Tibial artery (tissue), 4 donors: Measurements from ENCODE around the gene SH3RF3.

Experiments used
- DNase-seq, 2 donors: peaks; one replicate each; pipeline ENCODE4 v3.0.0-alpha.2; 2019
- H3K27ac ChIP-seq, 2 donors: fragments of 200-600 bp; sonication (generic) in 1 of 2; 1 replicate in 1 of 2; 2 replicates in 1 of 2; pipeline ENCODE4 v1.5.1; 2018 to 2019; ENCODE audit warnings: mild to moderate bottlenecking in 1 of 2
- H3K27me3 ChIP-seq, 2 donors: fragments of 200-600 bp; sonication (generic) in 1 of 2; one replicate each; pipeline versions ENCODE4 v1.5.1 to v1.6.0; 2016 to 2019
- H3K36me3 ChIP-seq, 3 donors: fragments of 200-600 bp; sonication (generic) in 2 of 3; one replicate each; pipeline ENCODE4 v1.5.1; 2016 to 2019; ENCODE audit warnings: mild to moderate bottlenecking in 2 of 3
- H3K4me1 ChIP-seq, 4 donors: fragments of 200-600 bp; sonication (generic) in 2 of 4; 1 replicate in 3 of 4; 2 replicates in 1 of 4; pipeline ENCODE4 v1.5.1; 2016 to 2019
- H3K4me3 ChIP-seq, 2 donors: fragments of 200-600 bp; sonication (generic) in 1 of 2; 1 replicate in 1 of 2; 2 replicates in 1 of 2; pipeline ENCODE4 v1.5.1; 2018 to 2019; ENCODE audit warnings: mild to moderate bottlenecking in 2 of 2
- H3K9me3 ChIP-seq, 3 donors: fragments of 200-600 bp; sonication (generic) in 1 of 3; one replicate each; pipeline ENCODE4 v1.5.1; 2016 to 2019
- CTCF ChIP-seq, 2 experiments: fragments of 200-600 bp in 1 of 2; fragments of 450-650 bp in 1 of 2; IDR thresholded peaks; one replicate each; pipeline ENCODE4 v1.5.1; 2017 to 2019; ENCODE audit warnings: antibody characterized with exemption in 2 of 2, mild to moderate bottlenecking in 1 of 2, moderate library complexity in 1 of 2
- intact Hi-C: fragments of 100-400 bp; cut with DNase I; formaldehyde crosslinking; loops from one replicate; pipeline ENCODE4 v1.15.0; 2023; ENCODE audit warnings: low total_unique reads

The SH3RF3 gene

GRCh38 chr2:109500910-109501309 lies 371.9 kb downstream of the SH3RF3 start:
- Histone ChIP-seq H3K27me3 (no peaks in the 10 kb centered on the region), H3K4me3 (no peak overlapping the region), H3K9me3 (peaks cover 0 to 4% (median 0%) of the 10 kb centered on the region in 3 donors), H3K4me1 (peaks cover 0 to 10% (median 0%) of the 10 kb centered on the region in 4 donors), H3K27ac (no peak overlapping the region), H3K36me3 (peaks cover 21 to 31% (median 27%) of the 10 kb centered on the region in 3 donors)
- intact Hi-C loops = no loop called here
- no peak for TF ChIP-seq CTCF (IDR thresholded peaks at IDR 0.05)
- no peak for DNase-seq

- no peaks in the 10 kb centered on the region for H3K27me3 ChIP-seq
- H3K9me3 ChIP-seq = peaks cover 0 to 6% (median 0%) of the 10 kb centered on the region in 3 donors
- intact Hi-C loops = no loop called here
- no peak for TF ChIP-seq CTCF (IDR thresholded peaks at IDR 0.05)
- H3K36me3 ChIP-seq = peaks cover 21 to 31% (median 27%) of the 10 kb centered on the region in 3 donors
- no peak for DNase-seq
- H3K4me3 ChIP-seq = no peak overlapping the region
- peaks cover 0 to 7% (median 0%) of the 10 kb centered on the region in 4 donors for H3K4me1 ChIP-seq
- no peak overlapping the region for H3K27ac ChIP-seq
Measured at GRCh38 chr2:109501461-109501860, 372.5 kb downstream of the SH3RF3 start.

- H3K27ac ChIP-seq = no peak overlapping the region
- DNase-seq = no peak
- H3K4me3 ChIP-seq = no peak overlapping the region
- intact Hi-C loops = no loop called here
- TF ChIP-seq CTCF (IDR thresholded peaks at IDR 0.05) = no peak
- peaks cover 21 to 31% (median 27%) of the 10 kb centered on the region in 3 donors for H3K36me3 ChIP-seq
- H3K9me3 ChIP-seq = peaks cover 0 to 6% (median 0%) of the 10 kb centered on the region in 3 donors
- H3K4me1 ChIP-seq = peaks cover 0 to 3% (median 0%) of the 10 kb centered on the region in 4 donors
- H3K27me3 ChIP-seq = no peaks in the 10 kb centered on the region
Measured at GRCh38 chr2:109503191-109503590, 374.2 kb downstream of the SH3RF3 start.

- Histone ChIP-seq H3K27ac (no peak overlapping the region), H3K4me3 (no peak overlapping the region), H3K27me3 (no peaks in the 10 kb centered on the region), H3K36me3 (peaks cover 14 to 22% (median 17%) of the 10 kb centered on the region in 3 donors), H3K4me1 (peaks cover 0 to 7% (median 3%) of the 10 kb centered on the region in 4 donors), H3K9me3 (peaks cover 0 to 6% (median 0%) of the 10 kb centered on the region in 3 donors)
- no peak for TF ChIP-seq CTCF (IDR thresholded peaks at IDR 0.05)
- intact Hi-C loops = no loop called here
- DNase-seq = no peak
Measured at GRCh38 chr2:109507217-109507616, 378.2 kb downstream of the SH3RF3 start.

- no peak for TF ChIP-seq CTCF (IDR thresholded peaks at IDR 0.05)
- DNase-seq = no peak
- Histone ChIP-seq H3K9me3 (peaks cover 0 to 6% (median 0%) of the 10 kb centered on the region in 3 donors), H3K4me1 (peaks cover 0 to 7% (median 3%) of the 10 kb centered on the region in 4 donors), H3K27ac (no peak overlapping the region), H3K27me3 (no peaks in the 10 kb centered on the region), H3K36me3 (peaks cover 13 to 16% (median 13%) of the 10 kb centered on the region in 3 donors), H3K4me3 (no peak overlapping the region)
- intact Hi-C loops = no loop called here
Measured at GRCh38 chr2:109507828-109508227, 378.8 kb downstream of the SH3RF3 start.

GRCh38 chr2:109508556-109508955 lies 379.6 kb downstream of the SH3RF3 start:
- no peak overlapping the region for H3K4me3 ChIP-seq
- H3K27ac ChIP-seq = no peak overlapping the region
- peaks cover 7 to 13% (median 8%) of the 10 kb centered on the region in 3 donors for H3K36me3 ChIP-seq
- no peak for DNase-seq
- H3K9me3 ChIP-seq = peaks cover 0 to 6% (median 0%) of the 10 kb centered on the region in 3 donors
- no peaks in the 10 kb centered on the region for H3K27me3 ChIP-seq
- TF ChIP-seq CTCF (IDR thresholded peaks at IDR 0.05) = no peak
- H3K4me1 ChIP-seq = peaks cover 0 to 8% (median 5%) of the 10 kb centered on the region in 4 donors
- intact Hi-C loops = no loop called here
